ENCODE data around the gene PERCC1. TPM values are rescaled to one million over a fixed set of nuclear protein-coding genes. Genes with fewer than 3 reads are reported as not detected.

Gene PERCC1
- total RNA-seq, 1 donor from 2014 or later, result not detected

DNA sequence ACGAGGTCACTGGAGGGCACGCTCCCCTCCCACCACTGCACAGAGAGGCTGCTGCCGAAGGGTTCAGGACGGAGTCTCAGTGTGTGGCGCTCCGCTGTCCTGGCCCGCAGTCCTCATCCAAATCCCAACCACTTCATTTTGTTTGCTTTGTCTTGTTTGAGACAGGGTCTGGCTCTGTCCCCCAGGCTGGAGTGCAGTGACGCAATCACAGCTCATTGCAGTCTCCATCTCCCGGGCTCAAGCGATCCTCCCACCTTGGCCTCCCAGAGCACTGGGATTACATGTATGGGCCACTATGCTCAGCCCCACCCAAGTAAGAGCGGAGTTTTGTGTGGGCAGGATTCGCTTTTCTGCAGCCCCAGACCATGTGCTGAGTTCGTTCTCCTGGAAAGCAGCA, 29.1 kb upstream of the PERCC1 start:
- H3K4me3 ChIP-seq (ENCODE audit: low read depth, low read length), result no peak overlapping the region
- no peak for DNase-seq (ENCODE audit: low read depth)
- no peak for TF ChIP-seq CTCF (IDR thresholded peaks at IDR 0.05; ENCODE audit: insufficient read depth, low read length, poor library complexity, severe bottlenecking)
- H3K27me3 ChIP-seq (ENCODE audit: control insufficient read depth, insufficient read depth, low read length), result no peaks in the 10 kb centered on the region
- no peaks in the 10 kb centered on the region for H3K36me3 ChIP-seq (ENCODE audit: control insufficient read depth, insufficient read depth, low read length)

DNA sequence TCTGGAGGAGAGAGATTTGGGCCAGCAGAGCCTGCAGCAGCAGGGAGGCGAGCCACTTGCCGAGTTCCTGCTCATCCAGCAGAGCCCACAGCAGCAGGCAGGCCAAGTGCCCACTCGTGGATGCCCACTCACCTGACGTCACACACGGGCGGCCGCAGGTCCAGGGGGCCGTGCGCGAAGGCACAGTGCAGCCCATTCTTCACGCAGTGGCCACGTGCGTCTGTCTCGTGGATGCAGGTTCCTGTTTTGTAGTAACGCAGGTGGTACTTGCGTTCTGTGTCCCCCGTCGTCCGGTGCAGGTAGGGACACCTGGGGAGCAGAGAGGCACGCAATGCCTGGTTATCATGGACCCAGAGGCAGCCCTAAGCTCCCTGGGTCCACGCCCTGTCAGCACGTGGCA, 27.8 kb upstream of the PERCC1 start:
- no peaks in the 10 kb centered on the region for H3K27me3 ChIP-seq (ENCODE audit: control insufficient read depth, insufficient read depth, low read length)
- no peak for TF ChIP-seq CTCF (IDR thresholded peaks at IDR 0.05; ENCODE audit: insufficient read depth, low read length, poor library complexity, severe bottlenecking)
- no peak overlapping the region for H3K4me3 ChIP-seq (ENCODE audit: low read depth, low read length)
- DNase-seq (ENCODE audit: low read depth), result no peak
- no peaks in the 10 kb centered on the region for H3K36me3 ChIP-seq (ENCODE audit: control insufficient read depth, insufficient read depth, low read length)

DNA sequence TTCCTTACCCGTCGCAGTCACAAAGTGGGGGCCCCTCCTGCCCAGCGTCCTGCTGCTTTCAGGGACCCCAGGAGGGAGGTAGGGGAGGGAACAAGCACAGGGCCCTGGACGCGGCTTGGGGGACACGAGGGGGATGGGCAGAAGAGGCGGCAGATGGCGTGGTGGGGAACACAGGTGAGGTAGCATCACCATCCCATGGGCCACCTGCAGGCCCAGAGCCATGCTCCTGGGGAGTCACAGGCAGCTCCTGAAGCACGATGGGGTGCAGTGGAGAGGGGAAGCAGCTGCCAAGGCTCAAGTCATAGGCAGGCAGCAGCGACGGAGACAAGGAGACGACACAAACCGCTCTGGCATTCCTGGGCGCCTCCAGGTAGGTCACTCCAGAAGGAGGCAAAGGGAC, 27.1 kb upstream of the PERCC1 start:
- DNase-seq (ENCODE audit: low read depth), result no peak
- no peak for TF ChIP-seq CTCF (IDR thresholded peaks at IDR 0.05; ENCODE audit: insufficient read depth, low read length, poor library complexity, severe bottlenecking)
- Histone ChIP-seq H3K36me3 (ENCODE audit: control insufficient read depth, insufficient read depth, low read length) (no peaks in the 10 kb centered on the region), H3K4me3 (ENCODE audit: low read depth, low read length) (no peak overlapping the region), H3K27me3 (ENCODE audit: control insufficient read depth, insufficient read depth, low read length) (no peaks in the 10 kb centered on the region)

DNA sequence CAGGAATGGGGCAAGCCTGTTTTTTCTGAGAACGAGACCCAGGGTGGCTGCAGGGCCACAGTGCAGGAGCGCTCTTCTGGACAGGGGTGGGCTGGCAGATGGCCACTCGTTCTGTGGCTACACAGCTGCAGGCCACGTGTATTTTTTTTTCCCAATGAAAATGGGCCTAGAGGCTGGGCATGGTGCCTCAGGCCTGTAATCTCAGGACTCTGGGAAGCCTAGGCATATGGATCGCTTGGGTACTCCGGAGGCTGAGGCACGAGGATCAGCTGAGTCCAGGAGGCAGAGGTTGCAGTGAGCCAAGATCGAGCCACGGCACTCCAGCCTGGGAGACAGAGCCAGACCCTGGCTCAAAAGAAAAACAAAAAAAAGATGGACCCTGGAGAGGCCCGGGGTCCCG, 23.1 kb upstream of the PERCC1 start:
- DNase-seq (ENCODE audit: low read depth), result no peak
- Histone ChIP-seq H3K4me3 (ENCODE audit: low read depth, low read length) (peak overlapping the region; percentile 68), H3K27me3 (ENCODE audit: control insufficient read depth, insufficient read depth, low read length) (no peaks in the 10 kb centered on the region), H3K36me3 (ENCODE audit: control insufficient read depth, insufficient read depth, low read length) (no peaks in the 10 kb centered on the region)
- no peak for TF ChIP-seq CTCF (IDR thresholded peaks at IDR 0.05; ENCODE audit: insufficient read depth, low read length, poor library complexity, severe bottlenecking)

GRCh38 chr16:1408171-1408837, 22.6 kb upstream of the PERCC1 start:
- Histone ChIP-seq H3K36me3 (ENCODE audit: control insufficient read depth, insufficient read depth, low read length) (no peaks in the 10 kb centered on the region), H3K4me3 (ENCODE audit: low read depth, low read length) (peak overlapping the region; percentile 68), H3K27me3 (ENCODE audit: control insufficient read depth, insufficient read depth, low read length) (no peaks in the 10 kb centered on the region)
- TF ChIP-seq CTCF (IDR thresholded peaks at IDR 0.05; ENCODE audit: insufficient read depth, low read length, poor library complexity, severe bottlenecking), result no peak
- no peak for DNase-seq (ENCODE audit: low read depth)

GRCh38 chr16:1412847-1413246, 18.0 kb upstream of the PERCC1 start:
- no peak for DNase-seq (ENCODE audit: low read depth)
- no peak for TF ChIP-seq CTCF (IDR thresholded peaks at IDR 0.05; ENCODE audit: insufficient read depth, low read length, poor library complexity, severe bottlenecking)
- H3K4me3 ChIP-seq (ENCODE audit: low read depth, low read length), result no peak overlapping the region
- no peaks in the 10 kb centered on the region for H3K27me3 ChIP-seq (ENCODE audit: control insufficient read depth, insufficient read depth, low read length)
- no peaks in the 10 kb centered on the region for H3K36me3 ChIP-seq (ENCODE audit: control insufficient read depth, insufficient read depth, low read length)

All from kidney epithelial cell (primary cell).